Measurements from ENCODE around the gene CNOT3. TPM values are rescaled to one million over a fixed set of nuclear protein-coding genes. Genes with fewer than 3 reads are reported as not detected.

Gene CNOT3
- total RNA-seq, 1 donor from 2014 or later = 6.1 TPM

GRCh38 chr19:54173359-54173699, 35.8 kb downstream of the CNOT3 start:
- Histone ChIP-seq H3K4me3 (ENCODE audit: low read depth, low read length) (peak overlapping the region; percentile 59), H3K36me3 (ENCODE audit: control insufficient read depth, insufficient read depth, low read length) (peaks cover 2% of the 10 kb centered on the region), H3K27me3 (ENCODE audit: control insufficient read depth, insufficient read depth, low read length) (no peaks in the 10 kb centered on the region)
- no peak for DNase-seq (ENCODE audit: low read depth)
- no peak for FAIRE-seq
- TF ChIP-seq CTCF (IDR thresholded peaks at IDR 0.05; ENCODE audit: insufficient read depth, low read length, severe bottlenecking) = no peak

DNA sequence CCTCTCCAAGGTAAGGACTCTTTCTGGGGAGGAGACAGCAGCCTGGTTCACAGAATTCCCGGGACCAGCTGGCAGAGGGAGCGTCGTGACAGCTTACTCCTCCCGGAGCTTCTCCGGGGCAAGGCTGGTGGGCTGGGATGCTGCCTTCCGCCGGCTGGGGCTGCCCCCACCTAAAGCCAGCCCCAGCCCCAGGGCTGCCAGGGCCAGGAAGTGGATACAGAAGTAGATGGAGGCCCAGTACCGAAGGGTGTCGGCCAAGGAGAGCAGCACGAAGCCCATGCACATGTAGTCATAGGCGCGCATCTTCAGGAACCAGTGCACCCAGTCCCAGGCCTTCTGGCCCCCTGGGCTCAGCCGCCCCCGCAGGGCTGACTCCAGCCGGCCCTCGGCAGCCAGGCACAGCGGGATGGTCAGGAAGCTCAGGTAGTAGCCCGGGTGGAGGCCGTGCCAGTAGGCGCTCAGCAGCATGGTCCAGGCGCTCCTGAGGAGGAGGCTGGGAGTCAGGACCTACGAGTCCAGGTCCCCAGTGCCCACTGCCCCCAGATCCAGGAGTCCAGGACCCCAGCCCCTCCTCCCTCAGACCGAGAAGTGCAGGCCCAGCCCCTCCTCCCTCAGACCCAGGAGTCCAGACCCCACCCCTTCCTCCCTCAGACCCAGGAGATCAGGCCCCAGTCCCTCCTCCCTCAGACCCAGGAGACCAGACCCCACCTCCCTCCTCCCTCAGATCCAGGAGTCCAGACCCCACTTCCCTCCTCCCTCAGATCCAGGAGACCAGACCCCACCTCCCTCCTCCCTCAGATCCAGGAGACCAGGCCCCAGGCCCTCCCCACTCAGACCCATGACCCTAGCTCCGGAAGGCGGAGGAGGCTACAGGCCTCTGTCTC, 36.6 kb downstream of the CNOT3 start:
- H3K27me3 ChIP-seq (ENCODE audit: control insufficient read depth, insufficient read depth, low read length) = no peaks in the 10 kb centered on the region
- FAIRE-seq = no peak

DNA sequence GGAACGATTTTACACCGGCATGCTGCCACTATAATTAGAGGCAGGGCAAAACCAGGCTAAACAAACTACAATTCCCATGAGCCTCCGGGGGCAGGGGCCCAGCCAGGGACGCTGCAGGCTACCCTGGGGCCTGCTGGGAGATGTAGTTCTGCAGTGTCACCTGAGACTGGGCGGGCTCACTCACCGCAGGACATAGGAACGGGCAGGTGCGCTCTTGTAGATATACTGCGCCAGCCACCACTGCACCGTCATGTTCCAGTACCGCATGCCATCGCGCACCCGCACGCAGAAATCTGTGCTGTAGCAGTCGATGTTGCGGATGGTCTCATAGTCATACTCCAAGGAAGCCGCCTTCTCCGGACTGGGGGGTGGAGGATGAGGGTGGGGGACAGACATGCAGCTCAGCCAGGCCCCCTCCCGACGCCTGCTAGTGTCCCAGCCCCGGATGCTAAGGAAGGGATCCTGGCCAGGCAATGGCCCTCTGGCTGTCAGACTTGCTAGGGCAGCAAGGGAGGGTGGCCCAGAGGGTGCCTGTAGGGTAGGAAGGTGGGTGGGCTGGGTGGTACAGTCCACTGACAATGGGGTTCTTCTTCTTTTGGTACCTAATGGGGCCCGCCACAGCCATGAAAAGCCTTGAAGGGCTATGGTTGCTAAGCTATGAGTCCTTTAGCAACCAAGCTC, 41.2 kb downstream of the CNOT3 start:
- H3K27me3 ChIP-seq (ENCODE audit: control insufficient read depth, insufficient read depth, low read length) = no peaks in the 10 kb centered on the region
- FAIRE-seq = peak; percentile 50
- TF ChIP-seq CTCF (IDR thresholded peaks at IDR 0.05; ENCODE audit: insufficient read depth, low read length, severe bottlenecking) = no peak
- H3K36me3 ChIP-seq (ENCODE audit: control insufficient read depth, insufficient read depth, low read length) = peaks cover 16% of the 10 kb centered on the region
- H3K4me3 ChIP-seq (ENCODE audit: low read depth, low read length) = no peak overlapping the region
- no peak for DNase-seq (ENCODE audit: low read depth)

More for the DNA sequence above, 36.6 kb downstream of the CNOT3 start:
- DNase-seq (ENCODE audit: low read depth) = no peak
- Histone ChIP-seq H3K4me3 (ENCODE audit: low read depth, low read length) (no peak overlapping the region), H3K36me3 (ENCODE audit: control insufficient read depth, insufficient read depth, low read length) (peaks cover 6% of the 10 kb centered on the region)
- no peak for TF ChIP-seq CTCF (IDR thresholded peaks at IDR 0.05; ENCODE audit: insufficient read depth, low read length, severe bottlenecking)

- FAIRE-seq (no peak), DNase-seq (ENCODE audit: low read depth) (no peak)
- TF ChIP-seq CTCF (IDR thresholded peaks at IDR 0.05; ENCODE audit: insufficient read depth, low read length, severe bottlenecking) = no peak
- no peak overlapping the region for H3K4me3 ChIP-seq (ENCODE audit: low read depth, low read length)
- H3K36me3 ChIP-seq (ENCODE audit: control insufficient read depth, insufficient read depth, low read length) = peaks cover 16% of the 10 kb centered on the region
- no peaks in the 10 kb centered on the region for H3K27me3 ChIP-seq (ENCODE audit: control insufficient read depth, insufficient read depth, low read length)
These were observed 41.8 kb downstream of the CNOT3 start for GRCh38 chr19:54179262-54179852.

DNA sequence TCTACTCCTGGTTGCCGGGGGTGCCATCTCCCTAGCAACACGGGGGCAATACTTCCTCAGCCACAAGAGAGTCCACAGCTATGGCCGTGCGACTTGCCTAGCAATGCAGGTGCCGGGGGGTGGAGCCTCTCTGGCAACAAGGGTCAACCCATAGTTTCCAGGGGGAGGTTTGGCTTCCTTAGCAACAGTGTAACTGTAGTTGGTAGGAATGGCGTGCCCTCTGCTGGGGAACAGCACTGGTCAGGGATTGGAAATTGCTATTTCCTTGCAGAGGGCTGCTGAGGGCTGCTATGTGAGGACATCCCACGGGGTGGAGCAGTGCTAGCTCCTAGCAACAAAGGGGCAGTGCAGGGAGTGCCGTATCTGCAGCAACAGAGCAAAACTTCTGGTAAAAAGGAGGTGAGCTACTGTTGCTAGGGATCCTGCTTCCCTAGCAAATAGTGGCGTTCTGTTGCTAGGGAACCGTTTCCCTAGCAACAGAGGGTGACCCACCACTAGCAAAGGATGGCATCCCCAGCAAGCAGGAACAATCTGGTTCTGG, 42.4 kb downstream of the CNOT3 start:
- no peak overlapping the region for H3K4me3 ChIP-seq (ENCODE audit: low read depth, low read length)
- FAIRE-seq = peak; percentile 62
- peak; percentile 58 for DNase-seq (ENCODE audit: low read depth)
- H3K36me3 ChIP-seq (ENCODE audit: control insufficient read depth, insufficient read depth, low read length) = peaks cover 16% of the 10 kb centered on the region
- TF ChIP-seq CTCF (IDR thresholded peaks at IDR 0.05; ENCODE audit: insufficient read depth, low read length, severe bottlenecking) = peak; percentile 42
- H3K27me3 ChIP-seq (ENCODE audit: control insufficient read depth, insufficient read depth, low read length) = no peaks in the 10 kb centered on the region
